Stimulated activated CD8-positive, alpha-beta memory T cell treated with anti-CD3 and anti-CD28 coated beads, Interleukin-7, amount 100 ng/mL, for 4 hours (primary cell): ENCODE results near the gene TPGS1.

Experiments used
- DNase-seq, 2 donors: peaks; one replicate each; pipeline ENCODE4 v3.0.0-alpha.2; 2020; ENCODE audit warnings: low read depth in 2 of 2

Gene TPGS1

DNA sequence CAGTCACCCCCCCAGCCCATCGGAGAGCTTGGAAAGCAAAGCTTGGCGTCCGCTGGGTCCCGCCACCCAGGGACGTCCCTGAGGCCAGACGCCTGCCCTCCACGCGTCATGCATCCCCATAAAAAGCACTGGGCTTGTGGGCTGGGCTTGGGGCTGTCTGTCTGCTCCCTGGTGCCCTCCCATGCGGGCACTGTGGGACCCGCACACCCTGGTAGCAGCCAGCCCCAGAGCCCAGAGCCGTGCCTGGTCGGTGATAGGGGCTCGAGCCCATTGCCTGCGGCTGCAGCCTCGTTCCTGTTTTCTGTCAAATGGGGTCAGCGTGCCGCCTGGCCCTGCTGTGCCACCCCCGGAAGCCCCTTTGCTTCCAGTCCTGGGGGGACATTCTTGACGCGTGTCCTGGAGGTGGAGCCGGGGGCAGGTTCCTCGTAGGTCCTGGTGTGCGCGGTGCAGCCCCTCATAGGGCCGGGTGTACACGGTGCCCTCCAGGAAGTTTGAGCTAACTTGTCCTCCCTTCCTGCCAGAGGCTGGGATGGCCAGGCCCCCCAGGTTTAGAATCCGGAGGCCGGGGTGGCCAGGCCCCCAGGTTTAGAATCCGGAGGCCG is 32.2 kb downstream of the TPGS1 start:
- DNase-seq: no peak

DNA sequence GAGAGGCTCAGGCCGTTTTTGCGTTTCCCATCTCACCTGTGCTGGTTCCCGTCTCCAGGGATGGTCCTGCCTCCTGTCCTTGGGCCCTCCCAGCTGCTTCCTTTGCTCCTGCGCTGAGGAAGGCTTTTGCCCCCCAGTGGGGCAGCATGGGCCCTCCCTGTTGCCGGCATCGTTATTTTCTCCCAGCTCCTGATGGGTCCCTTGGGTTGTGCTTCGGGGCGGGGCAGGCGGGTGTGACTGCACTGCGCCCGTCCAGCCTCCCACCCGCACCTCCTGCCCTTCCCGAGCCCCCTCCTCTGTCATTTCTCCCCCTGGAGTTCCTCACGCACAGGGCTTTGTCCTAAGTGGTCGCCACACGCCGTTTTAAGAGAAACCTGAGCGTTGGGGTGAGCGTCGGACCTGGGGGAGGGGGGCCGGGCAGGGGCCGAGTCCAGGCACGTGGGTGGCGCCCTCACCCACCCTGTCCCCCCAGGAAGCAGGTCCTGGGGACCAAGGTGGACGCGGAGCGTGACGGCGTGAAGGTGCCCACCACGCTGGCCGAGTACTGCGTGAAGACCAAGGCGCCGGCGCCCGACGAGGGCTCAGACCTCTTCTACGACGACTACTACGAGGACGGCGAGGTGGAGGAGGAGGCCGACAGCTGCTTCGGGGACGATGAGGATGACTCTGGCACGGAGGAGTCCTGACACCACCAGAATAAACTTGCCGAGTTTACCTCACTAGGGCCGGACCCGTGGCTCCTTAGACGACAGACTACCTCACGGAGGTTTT is 33.8 kb downstream of the TPGS1 start:
- DNase-seq: no peak

DNA sequence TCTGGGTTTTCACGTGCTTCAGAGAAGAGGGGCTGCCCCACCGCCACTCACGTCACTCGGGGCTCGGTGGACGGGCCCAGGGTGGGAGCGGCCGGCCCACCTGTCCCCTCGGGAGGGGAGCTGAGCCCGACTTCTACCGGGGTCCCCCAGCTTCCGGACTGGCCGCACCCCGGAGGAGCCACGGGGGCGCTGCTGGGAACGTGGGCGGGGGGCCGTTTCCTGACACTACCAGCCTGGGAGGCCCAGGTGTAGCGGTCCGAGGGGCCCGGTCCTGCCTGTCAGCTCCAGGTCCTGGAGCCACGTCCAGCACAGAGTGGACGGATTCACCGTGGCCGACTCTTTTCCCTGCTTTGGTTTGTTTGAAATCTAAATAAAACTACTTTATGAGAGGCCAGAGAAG is 34.4 kb downstream of the TPGS1 start:
- no peak for DNase-seq

DNA sequence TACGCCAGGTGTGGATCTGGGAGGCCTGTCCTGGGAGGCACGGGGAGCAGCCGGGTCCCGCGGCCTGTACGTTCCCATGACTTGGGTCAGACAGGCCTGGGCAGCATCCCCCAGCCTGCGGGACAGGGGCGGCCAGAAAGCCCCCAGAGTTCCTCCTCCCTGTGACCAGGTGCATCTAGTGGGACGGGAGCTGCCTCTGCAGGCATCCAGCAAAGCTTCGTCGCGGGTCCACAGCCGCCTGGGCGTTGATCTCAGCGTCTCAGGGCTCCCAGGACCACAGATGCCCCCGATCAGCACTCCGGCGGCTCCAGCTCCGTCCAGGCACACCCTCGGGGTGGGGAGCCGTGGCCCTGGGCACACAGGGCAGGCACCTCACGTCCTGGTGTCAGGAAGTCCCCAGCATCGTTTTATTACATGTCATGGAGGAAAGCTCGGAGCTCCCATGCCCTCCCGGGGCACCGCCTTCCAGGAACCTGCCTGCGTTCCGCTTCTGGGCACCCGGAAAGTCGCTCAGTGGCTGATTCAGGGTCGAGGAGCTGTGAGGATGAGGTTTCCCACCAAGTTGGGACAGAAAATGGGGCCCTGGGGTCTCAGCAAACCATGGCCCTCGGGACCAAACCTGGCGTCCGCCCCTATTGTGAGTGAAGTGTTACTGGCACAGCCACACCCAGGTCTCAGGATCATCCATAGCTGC is 35.0 kb downstream of the TPGS1 start:
- DNase-seq: no peak

DNA sequence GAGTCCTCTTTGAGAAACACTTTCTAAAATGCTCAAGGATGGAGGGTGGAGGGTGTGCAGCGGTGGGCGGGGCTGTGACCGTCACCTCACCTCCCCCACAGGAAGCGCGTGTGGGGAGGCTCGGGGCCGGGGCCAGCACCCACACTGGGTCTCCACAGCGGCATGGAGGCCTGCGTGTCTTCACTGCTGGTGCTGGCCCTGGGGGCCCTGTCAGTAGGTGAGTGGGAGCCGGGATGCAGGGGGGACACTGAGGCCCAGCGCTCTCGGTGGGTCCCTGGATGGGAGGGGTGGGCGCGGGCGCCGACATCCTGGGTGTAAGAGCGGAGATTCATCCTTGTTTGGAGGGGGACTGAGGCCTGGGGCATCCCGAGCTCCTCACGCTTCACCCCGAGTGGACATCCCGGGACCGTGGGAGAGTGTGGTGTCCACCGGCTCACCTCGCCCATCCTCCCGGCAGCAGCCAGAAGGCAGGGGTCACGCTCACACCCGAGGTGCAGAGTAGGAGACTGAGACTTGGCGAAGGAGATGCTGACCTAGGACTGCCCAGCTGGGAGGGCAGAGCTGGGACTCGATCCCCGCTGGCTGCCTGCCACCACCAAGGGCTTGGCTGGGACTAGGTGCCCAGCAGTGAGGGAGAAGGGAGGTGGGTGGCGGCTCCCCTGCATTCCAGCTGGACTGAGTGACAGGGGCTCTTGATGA is 36.8 kb downstream of the TPGS1 start, which contains the start of gene GZMM:
TSS of gene GZMM (plus strand) at position 144 of the 699 bp plus-strand sequence. CDS start at position 163, 19 bp downstream.
- peak; percentile 66 to 81 for DNase-seq

DNA sequence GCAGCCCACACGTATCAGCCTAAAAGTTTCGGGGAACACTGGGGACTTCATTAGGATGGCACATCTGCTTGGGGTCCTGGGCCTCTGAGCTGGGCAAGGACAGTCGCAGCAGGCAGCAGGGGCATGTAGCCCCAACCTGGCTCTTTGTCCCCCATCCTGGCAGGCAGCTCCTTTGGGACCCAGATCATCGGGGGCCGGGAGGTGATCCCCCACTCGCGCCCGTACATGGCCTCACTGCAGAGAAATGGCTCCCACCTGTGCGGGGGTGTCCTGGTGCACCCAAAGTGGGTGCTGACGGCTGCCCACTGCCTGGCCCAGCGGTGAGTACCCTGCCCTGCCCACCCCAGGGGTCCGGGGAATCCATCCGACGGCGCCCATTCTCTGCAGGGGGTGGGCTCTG is 39.8 kb downstream of the TPGS1 start:
- DNase-seq: no peak

DNA sequence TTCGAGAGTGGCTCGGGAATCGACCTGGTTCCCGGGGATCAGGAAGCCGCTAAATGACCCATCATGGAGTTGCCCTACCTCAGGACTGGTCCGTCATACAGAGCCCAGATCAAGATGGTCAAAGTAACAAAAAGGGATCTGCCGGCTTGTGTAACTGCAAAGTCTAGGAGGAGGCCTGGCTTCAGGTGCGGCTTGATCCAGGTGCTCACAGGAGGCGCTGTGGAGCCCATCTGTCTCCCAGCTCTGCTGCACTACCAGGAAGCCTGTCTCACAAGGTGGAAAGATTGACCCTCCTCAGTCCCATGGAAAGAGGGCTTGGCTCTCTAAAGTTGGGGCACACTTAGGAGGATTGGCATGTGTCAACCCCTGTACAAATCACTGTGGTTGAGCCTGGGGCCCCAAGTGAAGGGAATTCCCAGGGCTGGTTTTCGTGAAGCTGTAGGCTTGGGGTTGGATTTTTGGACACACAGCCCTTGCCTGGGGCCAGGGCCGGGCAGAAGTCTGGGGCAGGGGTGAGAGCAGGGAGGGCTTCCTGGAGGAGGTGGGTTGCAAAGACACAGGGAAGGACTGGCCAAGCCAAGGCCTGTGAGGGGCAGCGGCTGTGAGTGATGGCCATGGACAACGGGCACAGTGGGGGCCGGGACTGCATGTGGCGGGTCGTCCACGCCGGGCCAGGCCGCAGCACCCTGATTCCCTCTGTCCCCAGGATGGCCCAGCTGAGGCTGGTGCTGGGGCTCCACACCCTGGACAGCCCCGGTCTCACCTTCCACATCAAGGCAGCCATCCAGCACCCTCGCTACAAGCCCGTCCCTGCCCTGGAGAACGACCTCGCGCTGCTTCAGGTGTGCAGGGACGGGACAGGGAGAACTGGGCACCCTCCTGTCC is 40.8 kb downstream of the TPGS1 start:
- no peak for DNase-seq

- DNase-seq: no peak
These were observed 41.9 kb downstream of the TPGS1 start for GRCh38 chr19:548886-549830.

- DNase-seq: no peak
These were observed 47.5 kb downstream of the TPGS1 start for GRCh38 chr19:554817-555216.

GRCh38 chr19:555474-555808 is 48.1 kb downstream of the TPGS1 start:
- DNase-seq: no peak

GRCh38 chr19:556611-557382 is 49.5 kb downstream of the TPGS1 start:
- DNase-seq: no peak

- DNase-seq: no peak
These were observed 51.6 kb downstream of the TPGS1 start for GRCh38 chr19:558770-559439.

GRCh38 chr19:560121-560520 is 52.8 kb downstream of the TPGS1 start:
- no peak for DNase-seq

DNA sequence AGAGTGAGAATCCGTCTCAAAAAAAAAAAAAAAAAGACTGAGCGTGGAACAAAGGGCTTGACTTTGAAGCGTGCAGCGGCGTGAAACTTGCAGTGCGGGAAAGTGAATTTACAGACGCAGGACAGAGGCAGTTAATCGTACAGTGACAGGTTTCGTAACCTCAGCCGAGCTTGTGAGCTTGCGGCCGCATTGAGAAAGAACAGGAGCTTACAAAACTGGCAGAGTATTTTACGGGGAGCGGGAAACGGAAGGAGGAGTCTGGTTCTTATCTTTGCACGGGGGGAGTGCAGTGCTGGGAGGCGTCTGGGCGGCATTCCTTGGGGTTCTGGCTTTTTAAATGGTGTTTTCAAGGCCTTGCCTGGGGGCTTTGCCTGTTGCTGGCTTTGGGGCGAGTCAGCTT is 59.1 kb downstream of the TPGS1 start:
- no peak for DNase-seq

DNA sequence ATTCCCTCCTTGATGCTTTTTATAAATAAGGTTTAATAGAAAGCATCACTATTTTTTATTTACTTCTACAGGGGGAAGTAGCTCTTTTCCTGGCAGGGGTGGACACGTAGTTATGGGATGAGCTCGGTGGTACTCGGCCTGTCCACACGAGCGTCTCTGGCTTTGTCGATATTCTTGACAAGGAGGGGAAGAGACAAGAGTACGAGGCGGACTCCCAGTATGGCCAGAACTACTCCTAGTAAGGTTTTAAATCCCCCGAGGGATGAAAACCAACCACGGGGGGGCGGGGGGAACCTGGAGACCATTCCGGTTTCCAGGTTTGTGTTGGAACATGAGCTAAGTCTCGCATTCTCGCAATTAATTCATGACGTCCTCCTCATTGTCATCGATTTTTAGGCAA is 59.5 kb downstream of the TPGS1 start:
- no peak for DNase-seq

- DNase-seq: no peak
These were observed 60.1 kb downstream of the TPGS1 start for GRCh38 chr19:567296-567900.
